Esophagus (tissue), 2 donors: Measurements from ENCODE around the gene NME3. TPM values are rescaled to one million over a fixed set of nuclear protein-coding genes. Genes with fewer than 3 reads are reported as not detected.

Experiments
- H3K27ac ChIP-seq, 2 donors: one replicate each; pipeline ENCODE4 v1.5.1; 2013; ENCODE audit warnings: low read depth in 2 of 2, mild to moderate bottlenecking in 2 of 2, inconsistent platforms in 1 of 2, low read length in 1 of 2, moderate library complexity in 1 of 2
- H3K27me3 ChIP-seq, 2 donors: one replicate each; pipeline ENCODE4 v1.6.1; 2013; ENCODE audit warnings: low read length in 2 of 2, control low read depth in 1 of 2, mild to moderate bottlenecking in 1 of 2; ENCODE audit not compliant: insufficient read depth in 2 of 2, control insufficient read depth in 1 of 2
- H3K36me3 ChIP-seq, 2 donors: one replicate each; pipeline ENCODE4 v1.6.1; 2013; ENCODE audit warnings: low read length in 1 of 2; ENCODE audit not compliant: control insufficient read depth in 2 of 2, insufficient read depth in 2 of 2
- H3K4me1 ChIP-seq, 2 donors: one replicate each; pipeline ENCODE4 v1.6.1; 2013; ENCODE audit warnings: low read length in 1 of 2; ENCODE audit not compliant: control insufficient read depth in 2 of 2, insufficient read depth in 2 of 2
- H3K4me3 ChIP-seq, 2 donors: one replicate each; pipeline ENCODE4 v1.5.1; 2013; ENCODE audit warnings: low read length in 2 of 2, mild to moderate bottlenecking in 2 of 2, low read depth in 1 of 2, moderate library complexity in 1 of 2
- H3K9me3 ChIP-seq, 2 donors: one replicate each; pipeline ENCODE4 v1.6.1; 2013; ENCODE audit warnings: mild to moderate bottlenecking in 2 of 2, low read depth in 1 of 2, low read length in 1 of 2, moderate library complexity in 1 of 2; ENCODE audit not compliant: control insufficient read depth in 2 of 2, insufficient read depth in 1 of 2
- WGBS, 2 donors: extraction: QIAGEN DNeasy Blood & Tissue Kit; methylation state at CpG; one replicate each; pipeline ENCODE4 v1.1.7; 2013; 5-methylcytosine and 5-hydroxymethylcytosine counted together
- polyA plus RNA-seq, 2 donors: library from polyadenylated mRNA; stranded (reverse); fragments of 200-250 nt; gene quantifications; one replicate each; pipeline ENCODE4 v1.2.3, GENCODE V29; 2013
- donor health status: healthy with polysubstance abuse.
- donor health status: Bipolar disorder and iron deficiency.

Gene NME3
- polyA plus RNA-seq, 2 donors, result 51.0 to 102 TPM

GRCh38 chr16:1745181-1745899 lies 26.0 kb downstream of the NME3 start:
- 88 to 89% methylated on average over 25 of the region's 25 CpGs for WGBS, 2 donors
- peaks cover 0 to 2% of the 10 kb centered on the region in 2 donors for H3K4me1 ChIP-seq
- H3K9me3 ChIP-seq, result no peaks in the 10 kb centered on the region
- H3K27me3 ChIP-seq, result no peaks in the 10 kb centered on the region
- H3K4me3 ChIP-seq, result no peak overlapping the region
- H3K27ac ChIP-seq, result no peak overlapping the region
- peaks cover 11 to 64% of the 10 kb centered on the region in 2 donors for H3K36me3 ChIP-seq

GRCh38 chr16:1744338-1744840 lies 27.0 kb downstream of the NME3 start:
- H3K36me3 ChIP-seq, result peaks cover 11 to 61% of the 10 kb centered on the region in 2 donors
- peaks cover 0 to 5% of the 10 kb centered on the region in 2 donors for H3K4me1 ChIP-seq
- H3K9me3 ChIP-seq, result peaks cover 0 to 2% of the 10 kb centered on the region in 2 donors
- WGBS, 2 donors, result 89% methylated on average over 24 of the region's 24 CpGs
- H3K4me3 ChIP-seq, result no peak overlapping the region
- no peaks in the 10 kb centered on the region for H3K27me3 ChIP-seq
- no peak overlapping the region for H3K27ac ChIP-seq

DNA sequence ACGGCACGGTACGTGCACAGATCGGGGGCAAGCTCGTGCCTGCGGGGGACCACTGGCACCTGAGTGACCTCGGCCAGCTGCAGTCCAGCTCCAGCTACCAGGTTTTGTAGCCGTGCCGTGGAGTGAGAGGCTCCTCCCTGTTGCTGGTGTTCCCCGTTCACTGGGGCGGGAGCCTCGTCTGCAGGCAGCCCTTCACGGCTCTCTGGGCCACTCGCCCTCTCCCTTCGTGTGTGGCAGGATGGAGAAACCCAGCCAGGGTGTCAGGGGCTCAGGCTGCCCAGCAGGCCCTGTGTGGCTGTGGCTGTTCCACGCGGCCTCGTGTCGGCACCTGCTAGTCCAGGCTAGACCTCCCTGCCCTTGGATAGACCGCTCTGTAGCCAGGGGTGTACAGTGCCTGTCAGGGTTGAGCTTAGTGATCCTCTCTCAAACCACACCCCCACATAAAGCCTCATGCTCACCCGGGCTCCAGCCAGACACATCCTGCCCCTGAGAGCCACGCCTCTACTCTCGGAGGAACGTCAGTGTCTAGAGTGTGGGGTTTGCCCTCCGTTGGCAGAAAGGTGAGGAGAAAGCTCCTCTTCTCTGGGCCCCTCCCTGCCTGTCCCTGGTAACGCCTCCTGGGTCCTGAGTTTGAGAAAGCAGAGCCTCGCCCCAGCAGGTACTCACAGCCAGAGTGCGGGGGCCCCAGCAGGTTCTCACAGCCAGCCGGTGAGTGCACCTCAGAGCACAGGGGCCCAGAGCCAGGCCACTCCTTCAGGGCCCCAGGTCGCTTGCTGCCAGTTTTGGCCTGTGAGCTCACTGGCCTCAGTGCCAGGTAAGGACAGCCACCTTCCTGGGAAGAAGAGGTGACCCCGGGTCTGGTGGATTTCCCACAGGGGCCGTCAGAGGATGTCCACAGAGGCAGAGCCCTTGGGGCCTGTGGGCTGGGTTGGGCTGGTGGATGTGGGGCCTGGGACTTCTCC lies 27.7 kb downstream of the NME3 start:
- peak overlapping the region in 1 of 2 donors; percentile 34 for H3K27ac ChIP-seq
- H3K36me3 ChIP-seq, result peaks cover 9 to 57% of the 10 kb centered on the region in 2 donors
- H3K9me3 ChIP-seq, result peaks cover 0 to 2% of the 10 kb centered on the region in 2 donors
- H3K4me1 ChIP-seq, result peaks cover 0 to 8% of the 10 kb centered on the region in 2 donors
- H3K4me3 ChIP-seq, result peak overlapping the region in 1 of 2 donors; percentile 0
- no peaks in the 10 kb centered on the region for H3K27me3 ChIP-seq
- 83 to 84% methylated on average over 32 of the region's 32 CpGs for WGBS, 2 donors

DNA sequence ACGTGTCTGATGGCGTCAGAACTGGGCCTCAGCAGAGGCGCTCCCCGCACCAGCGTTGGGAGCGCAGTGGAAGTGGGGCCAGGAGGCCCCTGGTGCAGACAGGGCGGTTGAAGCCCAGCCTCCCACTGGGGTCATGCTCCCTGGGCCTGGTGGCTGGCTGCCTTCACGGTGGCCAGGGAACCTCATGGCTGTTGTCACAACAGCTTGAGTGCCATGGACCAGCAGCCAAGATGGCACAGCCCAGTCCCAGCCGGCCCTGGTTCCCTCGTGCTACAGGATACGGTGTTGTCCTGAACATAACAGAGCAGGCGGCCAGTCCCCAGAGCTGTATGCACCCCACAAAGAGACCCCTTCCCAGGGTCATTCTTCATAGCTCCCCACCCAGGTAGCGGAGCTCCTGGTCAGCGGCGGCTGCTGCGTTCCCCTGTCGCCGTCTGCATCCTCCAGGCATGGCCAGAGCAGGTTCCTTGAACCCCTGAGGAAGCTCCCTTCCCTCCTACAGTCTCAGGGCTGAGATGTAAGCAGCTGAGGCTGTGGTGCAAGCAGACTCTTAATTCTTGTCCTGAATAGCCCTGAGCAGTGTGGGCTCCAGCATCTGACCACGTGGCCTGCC lies 29.7 kb downstream of the NME3 start:
- peaks cover 0 to 38% of the 10 kb centered on the region in 2 donors for H3K36me3 ChIP-seq
- 93 to 97% methylated on average over 19 of the region's 19 CpGs for WGBS, 2 donors

GRCh38 chr16:1740781-1741490 lies 30.4 kb downstream of the NME3 start:
- no peak overlapping the region for H3K27ac ChIP-seq
- H3K9me3 ChIP-seq, result peaks cover 0 to 2% of the 10 kb centered on the region in 2 donors
- peaks cover 0 to 8% of the 10 kb centered on the region in 2 donors for H3K4me1 ChIP-seq
- H3K36me3 ChIP-seq, result peaks cover 0 to 38% of the 10 kb centered on the region in 2 donors
- H3K4me3 ChIP-seq, result no peak overlapping the region
- 92 to 94% methylated on average over 30 of the region's 30 CpGs for WGBS, 2 donors
- H3K27me3 ChIP-seq, result no peaks in the 10 kb centered on the region

More for the DNA sequence above, 29.7 kb downstream of the NME3 start:
- Histone ChIP-seq H3K4me1 (peaks cover 0 to 8% of the 10 kb centered on the region in 2 donors), H3K27me3 (no peaks in the 10 kb centered on the region), H3K9me3 (peaks cover 0 to 2% of the 10 kb centered on the region in 2 donors), H3K27ac (no peak overlapping the region), H3K4me3 (no peak overlapping the region)

GRCh38 chr16:1740234-1740633 lies 31.1 kb downstream of the NME3 start:
- Histone ChIP-seq H3K27ac (no peak overlapping the region), H3K36me3 (peaks cover 0 to 36% of the 10 kb centered on the region in 2 donors), H3K27me3 (no peaks in the 10 kb centered on the region), H3K4me3 (no peak overlapping the region), H3K4me1 (peaks cover 0 to 8% of the 10 kb centered on the region in 2 donors), H3K9me3 (peaks cover 0 to 6% of the 10 kb centered on the region in 2 donors)
- WGBS, 2 donors, result 97 to 98% methylated on average over 33 of the region's 33 CpGs

GRCh38 chr16:1734816-1735215 lies 36.5 kb downstream of the NME3 start:
- H3K4me3 ChIP-seq, result no peak overlapping the region
- H3K27ac ChIP-seq, result no peak overlapping the region
- WGBS, 2 donors, result 97 to 98% methylated on average over 22 of the region's 22 CpGs
- peaks cover 0 to 4% of the 10 kb centered on the region in 2 donors for H3K4me1 ChIP-seq
- H3K27me3 ChIP-seq, result no peaks in the 10 kb centered on the region
- peaks cover 0 to 5% of the 10 kb centered on the region in 2 donors for H3K9me3 ChIP-seq
- peaks cover 0 to 30% of the 10 kb centered on the region in 2 donors for H3K36me3 ChIP-seq

- no peaks in the 10 kb centered on the region for H3K27me3 ChIP-seq
- H3K36me3 ChIP-seq, result peaks cover 3 to 35% of the 10 kb centered on the region in 2 donors
- peaks cover 0 to under 1% of the 10 kb centered on the region in 2 donors for H3K4me1 ChIP-seq
- WGBS, 2 donors, result 92 to 93% methylated on average over 21 to 22 of the region's 22 CpGs
- no peak overlapping the region for H3K4me3 ChIP-seq
- H3K27ac ChIP-seq, result no peak overlapping the region
- H3K9me3 ChIP-seq, result peaks cover 0 to 5% of the 10 kb centered on the region in 2 donors
These were observed 37.2 kb downstream of the NME3 start for GRCh38 chr16:1734123-1734522.
